ENCODE data around the gene PRICKLE4. TPM values are rescaled to one million over a fixed set of nuclear protein-coding genes. Genes with fewer than 3 reads are reported as not detected.

PRICKLE4 gene
- total RNA-seq, 4 donors from 2014 or later, result 0.34 to 4.6 (median 3.6) TPM; not detected in 1

DNA sequence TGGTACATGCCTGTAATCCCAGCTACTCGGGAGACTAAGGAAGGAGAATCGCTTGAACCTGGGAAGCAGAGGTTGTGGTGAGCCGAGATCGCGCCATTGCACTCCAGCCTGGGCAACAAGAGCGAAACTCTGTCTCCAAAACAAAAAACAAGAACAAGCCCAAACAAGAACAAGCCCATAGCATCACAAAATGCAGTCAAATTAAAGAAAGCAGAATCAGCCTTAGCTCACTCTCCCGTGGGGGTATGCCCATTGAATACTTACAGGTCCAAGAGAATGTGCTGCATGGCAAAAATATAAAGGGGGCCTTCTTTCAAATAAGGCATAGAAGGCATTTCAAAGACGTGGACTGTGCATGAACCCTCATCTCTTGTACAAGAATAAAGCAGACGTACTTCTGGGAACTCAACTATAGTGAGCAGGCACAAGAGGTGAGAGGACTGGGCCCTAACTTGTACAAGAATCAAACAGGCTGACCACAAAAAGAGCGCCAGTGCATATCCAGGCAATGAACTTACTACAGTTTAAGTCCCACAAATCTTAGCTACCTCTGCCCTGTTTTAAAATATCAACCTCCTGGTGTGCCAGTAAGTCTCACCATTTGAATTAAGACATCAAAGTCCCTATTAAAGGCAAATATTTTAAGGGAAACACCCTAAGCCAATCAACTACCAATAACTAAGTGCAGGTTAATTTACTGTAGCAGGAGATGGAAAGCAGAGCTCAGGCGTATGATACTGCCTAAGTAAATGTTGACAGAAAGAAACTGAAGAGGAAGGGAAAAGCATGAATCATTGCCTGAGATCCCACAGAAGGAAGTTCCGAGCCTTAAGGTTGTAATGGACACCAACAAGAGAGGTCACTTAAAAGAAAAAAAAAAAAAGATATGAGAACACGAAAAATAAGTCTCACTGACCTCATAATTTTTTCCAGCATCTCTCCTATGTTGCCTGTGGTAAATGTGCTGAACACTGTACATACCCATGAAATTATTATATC, 44.3 kb downstream of the PRICKLE4 start:
- Histone ChIP-seq H3K9me3 (no peaks in the 10 kb centered on the region), H3K27me3 (no peaks in the 10 kb centered on the region), H3K36me3 (no peaks in the 10 kb centered on the region), H3K4me3 (no peak overlapping the region), H3K4me1 (no peaks in the 10 kb centered on the region), H3K27ac (no peak overlapping the region)
- TF ChIP-seq POLR2A (IDR thresholded peaks at IDR 0.05) (no peak), EP300 (IDR thresholded peaks at IDR 0.05) (no peak), POLR2AphosphoS5 (IDR thresholded peaks at IDR 0.05) (no peak)
- TF ChIP-seq, protein P1, sequence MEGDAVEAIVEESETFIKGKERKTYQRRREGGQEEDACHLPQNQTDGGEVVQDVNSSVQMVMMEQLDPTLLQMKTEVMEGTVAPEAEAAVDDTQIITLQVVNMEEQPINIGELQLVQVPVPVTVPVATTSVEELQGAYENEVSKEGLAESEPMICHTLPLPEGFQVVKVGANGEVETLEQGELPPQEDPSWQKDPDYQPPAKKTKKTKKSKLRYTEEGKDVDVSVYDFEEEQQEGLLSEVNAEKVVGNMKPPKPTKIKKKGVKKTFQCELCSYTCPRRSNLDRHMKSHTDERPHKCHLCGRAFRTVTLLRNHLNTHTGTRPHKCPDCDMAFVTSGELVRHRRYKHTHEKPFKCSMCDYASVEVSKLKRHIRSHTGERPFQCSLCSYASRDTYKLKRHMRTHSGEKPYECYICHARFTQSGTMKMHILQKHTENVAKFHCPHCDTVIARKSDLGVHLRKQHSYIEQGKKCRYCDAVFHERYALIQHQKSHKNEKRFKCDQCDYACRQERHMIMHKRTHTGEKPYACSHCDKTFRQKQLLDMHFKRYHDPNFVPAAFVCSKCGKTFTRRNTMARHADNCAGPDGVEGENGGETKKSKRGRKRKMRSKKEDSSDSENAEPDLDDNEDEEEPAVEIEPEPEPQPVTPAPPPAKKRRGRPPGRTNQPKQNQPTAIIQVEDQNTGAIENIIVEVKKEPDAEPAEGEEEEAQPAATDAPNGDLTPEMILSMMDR (IDR thresholded peaks at IDR 0.05), result no peak
- WGBS, result 88% methylated on average over 13 of the region's 13 CpGs
- no peak for DNase-seq (ENCODE audit: low spot score in 2 of 2)

DNA sequence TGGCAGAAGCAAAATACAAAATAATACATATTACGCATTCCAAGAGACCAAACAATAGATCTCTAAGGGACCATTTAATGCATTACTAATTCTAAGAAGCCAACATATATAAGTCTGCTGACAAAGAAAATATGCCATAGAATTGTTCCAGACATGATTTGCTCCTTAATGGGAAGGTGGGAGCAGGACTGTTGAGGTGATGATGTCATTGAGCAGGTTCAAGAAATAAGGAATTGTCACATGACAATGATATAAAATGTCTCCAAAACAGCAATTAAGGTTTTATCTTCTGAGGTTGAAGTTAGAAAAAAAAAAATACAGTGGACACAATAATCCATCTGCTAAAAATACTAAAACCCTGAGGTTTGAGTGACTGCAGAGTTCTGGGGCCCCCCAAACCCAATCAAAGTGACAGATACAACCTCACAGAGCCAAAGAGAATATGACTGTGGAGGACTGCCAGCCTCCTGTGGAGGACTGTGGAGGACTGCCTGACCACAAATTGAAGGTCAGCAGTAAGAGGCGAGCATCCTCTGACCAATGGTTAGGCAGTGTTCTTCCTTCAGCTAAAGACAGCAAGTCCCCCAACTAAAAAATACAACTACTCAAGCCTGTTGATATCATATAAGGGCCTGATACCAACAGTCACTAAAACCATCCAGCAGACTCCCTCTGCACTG, 45.9 kb downstream of the PRICKLE4 start:
- H3K27me3 ChIP-seq, result no peaks in the 10 kb centered on the region
- TF ChIP-seq EP300 (IDR thresholded peaks at IDR 0.05) (no peak), POLR2A (IDR thresholded peaks at IDR 0.05) (no peak), POLR2AphosphoS5 (IDR thresholded peaks at IDR 0.05) (no peak)
- TF ChIP-seq, protein P1 (IDR thresholded peaks at IDR 0.05), result no peak
- no peak for DNase-seq (ENCODE audit: low spot score in 2 of 2)
- WGBS, result 94% methylated on average over 2 of the region's 2 CpGs
- H3K9me3 ChIP-seq, result no peaks in the 10 kb centered on the region
- H3K4me1 ChIP-seq, result no peaks in the 10 kb centered on the region
- H3K4me3 ChIP-seq, result no peak overlapping the region
- H3K27ac ChIP-seq, result no peak overlapping the region
- H3K36me3 ChIP-seq, result no peaks in the 10 kb centered on the region

- Histone ChIP-seq H3K27me3 (no peaks in the 10 kb centered on the region), H3K4me1 (no peaks in the 10 kb centered on the region), H3K27ac (no peak overlapping the region), H3K36me3 (no peaks in the 10 kb centered on the region), H3K4me3 (no peak overlapping the region), H3K9me3 (no peaks in the 10 kb centered on the region)
- DNase-seq (ENCODE audit: low spot score in 2 of 2), result no peak
- WGBS, result 89% methylated on average over 3 of the region's 3 CpGs
- no peak for TF ChIP-seq POLR2AphosphoS5 (IDR thresholded peaks at IDR 0.05)
- TF ChIP-seq EP300 (IDR thresholded peaks at IDR 0.05), result no peak
- TF ChIP-seq, protein P1 (IDR thresholded peaks at IDR 0.05), result no peak
- no peak for TF ChIP-seq POLR2A (IDR thresholded peaks at IDR 0.05)
Measured at GRCh38 chr6:41832263-41832662, 51.7 kb downstream of the PRICKLE4 start.

- H3K27me3 ChIP-seq, result no peaks in the 10 kb centered on the region
- no peaks in the 10 kb centered on the region for H3K4me1 ChIP-seq
- WGBS, result 76% methylated on average over 5 of the region's 5 CpGs
- no peak for TF ChIP-seq POLR2AphosphoS5 (IDR thresholded peaks at IDR 0.05)
- TF ChIP-seq POLR2A (IDR thresholded peaks at IDR 0.05), result no peak
- TF ChIP-seq, protein P1 (IDR thresholded peaks at IDR 0.05), result no peak
- no peak overlapping the region for H3K27ac ChIP-seq
- H3K4me3 ChIP-seq, result no peak overlapping the region
- H3K36me3 ChIP-seq, result no peaks in the 10 kb centered on the region
- no peak for DNase-seq (ENCODE audit: low spot score in 2 of 2)
- no peaks in the 10 kb centered on the region for H3K9me3 ChIP-seq
Measured at GRCh38 chr6:41836022-41836659, 55.6 kb downstream of the PRICKLE4 start.
